ENCODE measurements around the gene FAAP100. TPM values are rescaled to one million over a fixed set of nuclear protein-coding genes. Genes with fewer than 3 reads are reported as not detected.

FAAP100 gene
- total RNA-seq, 1 donor from 2014 or later = 69.5 TPM

GRCh38 chr17:81529437-81529803 is 22.7 kb downstream of the FAAP100 start:
- Mint-ChIP-seq H3K9me3 (no peaks in the 10 kb centered on the region), H3K4me3 (no peak overlapping the region), H3K27me3 (ENCODE audit: insufficient read depth) (peaks cover 4% of the 10 kb centered on the region), H3K27ac (no peak overlapping the region), H3K4me1 (ENCODE audit: low read depth) (no peaks in the 10 kb centered on the region), H3K36me3 (ENCODE audit: low read depth) (no peaks in the 10 kb centered on the region)
- intact Hi-C loops (cut with micrococcal nuclease) = no loop called here
- no peak for DNase-seq (ENCODE audit: low spot score)

GRCh38 chr17:81528651-81529436 is 23.3 kb downstream of the FAAP100 start:
- Mint-ChIP-seq H3K27ac (no peak overlapping the region), H3K4me3 (no peak overlapping the region), H3K27me3 (ENCODE audit: insufficient read depth) (peaks cover 4% of the 10 kb centered on the region), H3K9me3 (no peaks in the 10 kb centered on the region), H3K4me1 (ENCODE audit: low read depth) (no peaks in the 10 kb centered on the region), H3K36me3 (ENCODE audit: low read depth) (no peaks in the 10 kb centered on the region)
- intact Hi-C loops (cut with micrococcal nuclease) = no loop called here
- DNase-seq (ENCODE audit: low spot score) = no peak

- no peaks in the 10 kb centered on the region for H3K9me3 Mint-ChIP-seq
- no peaks in the 10 kb centered on the region for H3K36me3 Mint-ChIP-seq (ENCODE audit: low read depth)
- no peak for DNase-seq (ENCODE audit: low spot score)
- no peak overlapping the region for H3K27ac Mint-ChIP-seq
- no peak overlapping the region for H3K4me3 Mint-ChIP-seq
- intact Hi-C loops (cut with micrococcal nuclease) = no loop called here
- H3K27me3 Mint-ChIP-seq (ENCODE audit: insufficient read depth) = peaks cover 4% of the 10 kb centered on the region
- no peaks in the 10 kb centered on the region for H3K4me1 Mint-ChIP-seq (ENCODE audit: low read depth)
Observed at GRCh38 chr17:81528384-81528650, 23.8 kb downstream of the FAAP100 start.

- no peaks in the 10 kb centered on the region for H3K4me1 Mint-ChIP-seq (ENCODE audit: low read depth)
- H3K4me3 Mint-ChIP-seq = no peak within 1 kb of the TSS
- no peak within 1 kb of the TSS for H3K27ac Mint-ChIP-seq
- no peaks in the 10 kb centered on the region for H3K9me3 Mint-ChIP-seq
- intact Hi-C loops (cut with micrococcal nuclease) = no loop called here
- H3K27me3 Mint-ChIP-seq (ENCODE audit: insufficient read depth) = peaks cover 4% of the 10 kb centered on the region
- no peaks in the 10 kb centered on the region for H3K36me3 Mint-ChIP-seq (ENCODE audit: low read depth)
- DNase-seq (ENCODE audit: low spot score) = no peak
Observed at GRCh38 chr17:81527591-81528383, 24.4 kb downstream of the FAAP100 start, which contains the start of gene FSCN2. TSS of gene FSCN2 (plus strand) at chr17:81528377. CDS start at chr17:81528532, 155 bp downstream.

- Mint-ChIP-seq H3K27me3 (ENCODE audit: insufficient read depth) (peaks cover 9% of the 10 kb centered on the region), H3K27ac (no peak overlapping the region), H3K9me3 (no peaks in the 10 kb centered on the region), H3K4me3 (no peak overlapping the region), H3K36me3 (ENCODE audit: low read depth) (no peaks in the 10 kb centered on the region), H3K4me1 (ENCODE audit: low read depth) (no peaks in the 10 kb centered on the region)
- intact Hi-C loops (cut with micrococcal nuclease) = no loop called here
- no peak for DNase-seq (ENCODE audit: low spot score)
Observed at GRCh38 chr17:81526662-81527571, 25.2 kb downstream of the FAAP100 start.

GRCh38 chr17:81524865-81525159 is 27.3 kb downstream of the FAAP100 start:
- Mint-ChIP-seq H3K27ac (no peak overlapping the region), H3K9me3 (no peaks in the 10 kb centered on the region), H3K4me1 (ENCODE audit: low read depth) (no peaks in the 10 kb centered on the region), H3K27me3 (ENCODE audit: insufficient read depth) (peaks cover 15% of the 10 kb centered on the region), H3K4me3 (no peak overlapping the region), H3K36me3 (ENCODE audit: low read depth) (no peaks in the 10 kb centered on the region)
- intact Hi-C loops (cut with micrococcal nuclease) = no loop called here
- no peak for DNase-seq (ENCODE audit: low spot score)

- peaks cover 15% of the 10 kb centered on the region for H3K27me3 Mint-ChIP-seq (ENCODE audit: insufficient read depth)
- intact Hi-C loops (cut with micrococcal nuclease) = no loop called here
- H3K4me3 Mint-ChIP-seq = no peak overlapping the region
- no peaks in the 10 kb centered on the region for H3K4me1 Mint-ChIP-seq (ENCODE audit: low read depth)
- no peak overlapping the region for H3K27ac Mint-ChIP-seq
- H3K9me3 Mint-ChIP-seq = no peaks in the 10 kb centered on the region
- H3K36me3 Mint-ChIP-seq (ENCODE audit: low read depth) = no peaks in the 10 kb centered on the region
- DNase-seq (ENCODE audit: low spot score) = no peak
Observed at GRCh38 chr17:81524039-81524864, 27.9 kb downstream of the FAAP100 start.

GRCh38 chr17:81523402-81524038 is 28.6 kb downstream of the FAAP100 start:
- Mint-ChIP-seq H3K9me3 (no peaks in the 10 kb centered on the region), H3K4me1 (ENCODE audit: low read depth) (no peaks in the 10 kb centered on the region), H3K36me3 (ENCODE audit: low read depth) (no peaks in the 10 kb centered on the region), H3K27ac (no peak overlapping the region), H3K4me3 (no peak overlapping the region), H3K27me3 (ENCODE audit: insufficient read depth) (peaks cover 15% of the 10 kb centered on the region)
- no peak for DNase-seq (ENCODE audit: low spot score)
- intact Hi-C loops (cut with micrococcal nuclease) = no loop called here

- peaks cover 15% of the 10 kb centered on the region for H3K27me3 Mint-ChIP-seq (ENCODE audit: insufficient read depth)
- H3K27ac Mint-ChIP-seq = no peak overlapping the region
- intact Hi-C loops (cut with micrococcal nuclease) = no loop called here
- H3K4me3 Mint-ChIP-seq = no peak overlapping the region
- H3K36me3 Mint-ChIP-seq (ENCODE audit: low read depth) = no peaks in the 10 kb centered on the region
- DNase-seq (ENCODE audit: low spot score) = no peak
- peaks cover 5% of the 10 kb centered on the region for H3K4me1 Mint-ChIP-seq (ENCODE audit: low read depth)
- no peaks in the 10 kb centered on the region for H3K9me3 Mint-ChIP-seq
Observed at GRCh38 chr17:81522491-81523401, 29.4 kb downstream of the FAAP100 start.

- peak overlapping the region; percentile 2 for H3K4me3 Mint-ChIP-seq
- peaks cover 9% of the 10 kb centered on the region for H3K4me1 Mint-ChIP-seq (ENCODE audit: low read depth)
- intact Hi-C loops (cut with micrococcal nuclease) = no loop called here
- H3K36me3 Mint-ChIP-seq (ENCODE audit: low read depth) = no peaks in the 10 kb centered on the region
- H3K27me3 Mint-ChIP-seq (ENCODE audit: insufficient read depth) = peaks cover 10% of the 10 kb centered on the region
- H3K27ac Mint-ChIP-seq = no peak overlapping the region
- DNase-seq (ENCODE audit: low spot score) = no peak
- H3K9me3 Mint-ChIP-seq = no peaks in the 10 kb centered on the region
Observed at GRCh38 chr17:81520021-81520901, 31.9 kb downstream of the FAAP100 start.
